ENCODE data around the gene CDC20. TPM values are rescaled to one million over a fixed set of nuclear protein-coding genes. Genes with fewer than 3 reads are reported as not detected.

Gene CDC20
- total RNA-seq, 1 experiment from 2014 or later, result 215 TPM

DNA sequence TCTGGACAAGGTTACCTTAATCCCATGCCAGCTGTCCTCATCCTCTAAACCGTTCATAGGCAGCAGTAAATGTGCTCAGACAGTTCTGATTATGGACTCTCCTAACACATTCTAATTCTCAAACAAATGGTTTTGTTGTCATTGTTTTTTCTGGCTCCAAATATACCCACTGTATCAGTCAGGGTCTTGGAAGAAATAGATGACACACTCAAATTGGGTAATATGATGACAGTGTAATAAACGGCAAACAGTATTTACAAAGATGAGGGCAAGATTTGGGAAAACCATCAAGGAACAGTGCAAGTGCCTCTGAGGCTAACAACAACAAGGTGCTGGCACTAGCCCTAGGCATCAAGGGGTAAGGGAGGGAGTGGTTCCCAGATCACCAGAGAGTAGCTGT, 4.3 kb upstream of the CDC20 start:
- BruUV-seq (replicated peaks), result no TSS peak
- in situ Hi-C loops (cut with HindIII; ENCODE audit: low pct_unique_long_range_greater_than_20kb, low sequenced_read_pairs), result no loop called here
- DNase-seq (ENCODE audit: low read depth, low spot score), result no peak

DNA sequence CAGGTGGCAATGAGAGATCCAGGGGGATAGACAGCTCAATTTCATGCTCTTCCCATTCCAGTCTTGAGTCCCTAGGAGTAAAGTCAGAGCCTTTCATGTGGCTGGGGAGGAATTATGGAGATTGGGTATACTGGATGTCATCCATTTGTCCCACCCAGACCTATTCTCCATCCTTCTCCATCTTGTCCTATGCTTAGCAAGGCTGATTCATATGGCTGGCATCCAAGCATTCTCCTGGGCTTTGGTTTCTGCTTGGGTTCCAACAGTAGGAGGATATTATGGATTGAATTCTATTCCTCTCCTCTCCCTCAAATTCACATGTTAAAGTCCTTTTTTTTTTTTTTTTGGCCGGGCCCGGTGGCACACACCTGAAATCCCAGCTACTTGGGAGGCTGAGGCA, 3.8 kb upstream of the CDC20 start:
- Histone ChIP-seq H3K36me3 (ENCODE audit: control insufficient read depth, insufficient read depth, low read length) (peaks cover 3% of the 10 kb centered on the region; the same call in 1 of the 2 replicates), H3K27ac (ENCODE audit: low read length) (no peak overlapping the region), H3K4me3 (ENCODE audit: low read depth in 2 of 2, low read length in 2 of 2) (no peak overlapping the region), H3K9me3 (ENCODE audit: control insufficient read depth, insufficient read depth, low read depth, low read length) (no peaks in the 10 kb centered on the region), H3K4me1 (ENCODE audit: control insufficient read depth, insufficient read depth, low read length) (peaks cover 10% of the 10 kb centered on the region), H3K27me3 (ENCODE audit: control insufficient read depth, insufficient read depth, low read length) (no peaks in the 10 kb centered on the region)
- ChIA-PET POLR2A (no interaction called here), CTCF (no interaction called here)
- TF ChIP-seq TCF7L2 (IDR thresholded peaks at IDR 0.05; ENCODE audit: low read depth, low read length), result no peak
- TF ChIP-seq SIN3A (IDR thresholded peaks at IDR 0.05; ENCODE audit: borderline replicate concordance, insufficient read depth, low read depth, low read length), result no peak
- TF ChIP-seq, protein P1, sequence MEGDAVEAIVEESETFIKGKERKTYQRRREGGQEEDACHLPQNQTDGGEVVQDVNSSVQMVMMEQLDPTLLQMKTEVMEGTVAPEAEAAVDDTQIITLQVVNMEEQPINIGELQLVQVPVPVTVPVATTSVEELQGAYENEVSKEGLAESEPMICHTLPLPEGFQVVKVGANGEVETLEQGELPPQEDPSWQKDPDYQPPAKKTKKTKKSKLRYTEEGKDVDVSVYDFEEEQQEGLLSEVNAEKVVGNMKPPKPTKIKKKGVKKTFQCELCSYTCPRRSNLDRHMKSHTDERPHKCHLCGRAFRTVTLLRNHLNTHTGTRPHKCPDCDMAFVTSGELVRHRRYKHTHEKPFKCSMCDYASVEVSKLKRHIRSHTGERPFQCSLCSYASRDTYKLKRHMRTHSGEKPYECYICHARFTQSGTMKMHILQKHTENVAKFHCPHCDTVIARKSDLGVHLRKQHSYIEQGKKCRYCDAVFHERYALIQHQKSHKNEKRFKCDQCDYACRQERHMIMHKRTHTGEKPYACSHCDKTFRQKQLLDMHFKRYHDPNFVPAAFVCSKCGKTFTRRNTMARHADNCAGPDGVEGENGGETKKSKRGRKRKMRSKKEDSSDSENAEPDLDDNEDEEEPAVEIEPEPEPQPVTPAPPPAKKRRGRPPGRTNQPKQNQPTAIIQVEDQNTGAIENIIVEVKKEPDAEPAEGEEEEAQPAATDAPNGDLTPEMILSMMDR (IDR thresholded peaks at IDR 0.05), result no peak
- TF ChIP-seq, protein P2, sequence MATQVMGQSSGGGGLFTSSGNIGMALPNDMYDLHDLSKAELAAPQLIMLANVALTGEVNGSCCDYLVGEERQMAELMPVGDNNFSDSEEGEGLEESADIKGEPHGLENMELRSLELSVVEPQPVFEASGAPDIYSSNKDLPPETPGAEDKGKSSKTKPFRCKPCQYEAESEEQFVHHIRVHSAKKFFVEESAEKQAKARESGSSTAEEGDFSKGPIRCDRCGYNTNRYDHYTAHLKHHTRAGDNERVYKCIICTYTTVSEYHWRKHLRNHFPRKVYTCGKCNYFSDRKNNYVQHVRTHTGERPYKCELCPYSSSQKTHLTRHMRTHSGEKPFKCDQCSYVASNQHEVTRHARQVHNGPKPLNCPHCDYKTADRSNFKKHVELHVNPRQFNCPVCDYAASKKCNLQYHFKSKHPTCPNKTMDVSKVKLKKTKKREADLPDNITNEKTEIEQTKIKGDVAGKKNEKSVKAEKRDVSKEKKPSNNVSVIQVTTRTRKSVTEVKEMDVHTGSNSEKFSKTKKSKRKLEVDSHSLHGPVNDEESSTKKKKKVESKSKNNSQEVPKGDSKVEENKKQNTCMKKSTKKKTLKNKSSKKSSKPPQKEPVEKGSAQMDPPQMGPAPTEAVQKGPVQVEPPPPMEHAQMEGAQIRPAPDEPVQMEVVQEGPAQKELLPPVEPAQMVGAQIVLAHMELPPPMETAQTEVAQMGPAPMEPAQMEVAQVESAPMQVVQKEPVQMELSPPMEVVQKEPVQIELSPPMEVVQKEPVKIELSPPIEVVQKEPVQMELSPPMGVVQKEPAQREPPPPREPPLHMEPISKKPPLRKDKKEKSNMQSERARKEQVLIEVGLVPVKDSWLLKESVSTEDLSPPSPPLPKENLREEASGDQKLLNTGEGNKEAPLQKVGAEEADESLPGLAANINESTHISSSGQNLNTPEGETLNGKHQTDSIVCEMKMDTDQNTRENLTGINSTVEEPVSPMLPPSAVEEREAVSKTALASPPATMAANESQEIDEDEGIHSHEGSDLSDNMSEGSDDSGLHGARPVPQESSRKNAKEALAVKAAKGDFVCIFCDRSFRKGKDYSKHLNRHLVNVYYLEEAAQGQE (IDR thresholded peaks at IDR 0.05; ENCODE audit: insufficient read depth in 1 of 2, low read depth in 2 of 2, low read length in 1 of 2), result no peak
- TF ChIP-seq POLR2AphosphoS5 (IDR thresholded peaks at IDR 0.05; ENCODE audit: low read depth, low read length), result no peak
- ATAC-seq (no peak), DNase-seq (ENCODE audit: low read depth, low spot score) (no peak)
- intact Hi-C loops (cut with micrococcal nuclease; ENCODE audit: unreplicated experiment) (loop anchor here (5.0 kb wide), 1 partner anchor 118 kb away; no protein-coding TSS in a partner anchor), in situ Hi-C loops (cut with HindIII; ENCODE audit: low pct_unique_long_range_greater_than_20kb, low sequenced_read_pairs) (no loop called here)
- no TSS peak for BruUV-seq (replicated peaks)

More for the DNA sequence above, 4.3 kb upstream of the CDC20 start:
- intact Hi-C loops (cut with micrococcal nuclease; ENCODE audit: unreplicated experiment), result no loop called here
- CTCF ChIA-PET, result no interaction called here
- no peaks in the 10 kb centered on the region for H3K27me3 ChIP-seq (ENCODE audit: control insufficient read depth, insufficient read depth, low read length)
- POLR2A ChIA-PET, result no interaction called here
- TF ChIP-seq, protein P2 (IDR thresholded peaks at IDR 0.05; ENCODE audit: insufficient read depth in 1 of 2, low read depth in 2 of 2, low read length in 1 of 2), result no peak
- TF ChIP-seq TCF7L2 (IDR thresholded peaks at IDR 0.05; ENCODE audit: low read depth, low read length) (no peak), SIN3A (IDR thresholded peaks at IDR 0.05; ENCODE audit: borderline replicate concordance, insufficient read depth, low read depth, low read length) (no peak), POLR2AphosphoS5 (IDR thresholded peaks at IDR 0.05; ENCODE audit: low read depth, low read length) (no peak)
- TF ChIP-seq, protein P1 (IDR thresholded peaks at IDR 0.05), result no peak
- no peak overlapping the region for H3K27ac ChIP-seq (ENCODE audit: low read length)
- no peak overlapping the region for H3K4me3 ChIP-seq (ENCODE audit: low read depth in 2 of 2, low read length in 2 of 2)
- no peaks in the 10 kb centered on the region for H3K9me3 ChIP-seq (ENCODE audit: control insufficient read depth, insufficient read depth, low read depth, low read length)
- H3K4me1 ChIP-seq (ENCODE audit: control insufficient read depth, insufficient read depth, low read length), result peaks cover 14% of the 10 kb centered on the region
- no peak for ATAC-seq
- H3K36me3 ChIP-seq (ENCODE audit: control insufficient read depth, insufficient read depth, low read length), result no peaks in the 10 kb centered on the region; the same call in 1 of the 2 replicates

Measured in Panc1 (cell line).